IPS-15b (cell line): ENCODE results near the gene UBE3D.

Experiments
- H3K27me3 ChIP-seq: one replicate; pipeline ENCODE4 v1.6.1; 2013; ENCODE audit warnings: low read length; ENCODE audit not compliant: control insufficient read depth, insufficient read depth
- H3K36me3 ChIP-seq: one replicate; pipeline ENCODE4 v1.6.1; 2013; ENCODE audit warnings: low read length; ENCODE audit not compliant: control insufficient read depth, insufficient read depth
- H3K4me1 ChIP-seq: one replicate; pipeline ENCODE4 v1.6.1; 2013; ENCODE audit warnings: mild to moderate bottlenecking, low read length; ENCODE audit not compliant: control insufficient read depth, insufficient read depth
- H3K4me3 ChIP-seq: one replicate; pipeline ENCODE4 v1.5.1; 2013; ENCODE audit warnings: low read depth, low read length
- H3K9ac ChIP-seq: one replicate; pipeline ENCODE4 v1.6.1; 2013; ENCODE audit warnings: low read depth, mild to moderate bottlenecking, low read length
- H3K9me3 ChIP-seq: one replicate; pipeline ENCODE4 v1.6.1; 2013; ENCODE audit warnings: mild to moderate bottlenecking, low read length; ENCODE audit not compliant: control insufficient read depth, insufficient read depth

Gene UBE3D

DNA sequence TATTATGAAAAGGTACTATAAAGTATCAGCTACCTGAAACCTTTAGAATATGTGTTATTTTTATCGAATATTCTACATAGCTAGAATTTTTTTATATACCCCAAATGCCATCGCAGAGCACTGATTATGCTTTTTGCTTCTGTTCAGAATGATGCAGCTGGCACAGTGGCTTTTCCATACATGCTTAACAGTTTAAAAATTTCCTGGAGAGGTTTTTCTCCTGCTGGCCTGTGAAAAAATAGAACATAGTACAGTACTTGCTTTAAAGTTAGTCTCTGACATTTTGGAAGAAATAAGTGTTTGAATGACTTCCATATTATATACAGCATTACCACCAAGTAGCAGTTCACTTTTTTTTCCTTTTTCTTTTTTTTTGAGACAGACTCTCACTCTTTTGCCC lies 7.1 kb upstream of the UBE3D start:
- Histone ChIP-seq H3K9ac (no peak overlapping the region), H3K36me3 (no peaks in the 10 kb centered on the region), H3K4me1 (peaks cover 21% of the 10 kb centered on the region), H3K27me3 (no peaks in the 10 kb centered on the region), H3K9me3 (no peaks in the 10 kb centered on the region), H3K4me3 (no peak overlapping the region)

DNA sequence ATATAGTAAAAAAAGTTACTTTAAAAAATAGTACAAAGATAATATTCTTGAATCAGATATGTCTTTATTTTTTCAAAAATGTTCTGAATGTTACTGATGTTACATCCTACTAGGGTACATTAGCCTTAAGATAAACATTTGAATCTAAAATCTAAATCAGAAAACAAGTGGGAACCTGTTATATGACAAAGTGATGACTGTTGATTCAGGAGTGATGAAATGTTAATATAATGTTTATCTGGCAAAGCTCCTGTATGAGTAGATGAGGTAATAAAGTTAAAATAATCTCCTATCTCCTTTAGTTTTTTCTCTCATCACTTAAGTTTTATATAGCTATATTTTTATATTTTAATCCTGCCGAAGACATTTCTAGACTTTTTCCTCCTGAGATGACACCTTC lies 6.1 kb upstream of the UBE3D start:
- Histone ChIP-seq H3K27me3 (no peaks in the 10 kb centered on the region), H3K9ac (no peak overlapping the region), H3K4me1 (peaks cover 21% of the 10 kb centered on the region), H3K9me3 (no peaks in the 10 kb centered on the region), H3K36me3 (no peaks in the 10 kb centered on the region), H3K4me3 (no peak overlapping the region)

GRCh38 chr6:83071023-83071422 lies 5.4 kb upstream of the UBE3D start:
- Histone ChIP-seq H3K27me3 (no peaks in the 10 kb centered on the region), H3K4me1 (peaks cover 22% of the 10 kb centered on the region), H3K4me3 (no peak overlapping the region), H3K36me3 (no peaks in the 10 kb centered on the region), H3K9ac (no peak overlapping the region), H3K9me3 (no peaks in the 10 kb centered on the region)

- Histone ChIP-seq H3K9me3 (no peaks in the 10 kb centered on the region), H3K36me3 (no peaks in the 10 kb centered on the region), H3K27me3 (no peaks in the 10 kb centered on the region), H3K4me3 (peak overlapping the region; percentile 86), H3K4me1 (peaks cover 25% of the 10 kb centered on the region), H3K9ac (no peak overlapping the region)
Observed at GRCh38 chr6:83069633-83070032, 4.0 kb upstream of the UBE3D start.

DNA sequence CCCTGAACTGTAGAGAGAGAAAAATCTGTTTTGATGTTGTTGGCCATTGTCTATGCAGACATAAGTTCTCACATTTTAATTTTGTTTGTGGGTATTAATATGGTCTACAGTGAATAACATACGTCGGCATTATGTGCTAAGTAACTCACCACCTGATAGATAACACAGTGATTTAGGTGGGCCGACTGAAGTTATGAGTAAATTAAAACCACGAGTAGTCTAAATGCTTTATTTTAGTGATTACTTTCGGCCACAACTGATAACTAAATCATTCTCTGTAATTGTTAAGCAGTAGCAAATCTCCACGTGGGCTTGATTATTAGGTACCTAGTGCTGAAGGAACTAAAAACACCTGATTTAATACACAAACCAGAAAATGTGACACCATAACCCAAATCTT lies 3.0 kb upstream of the UBE3D start:
- no peaks in the 10 kb centered on the region for H3K9me3 ChIP-seq
- no peaks in the 10 kb centered on the region for H3K27me3 ChIP-seq
- peak overlapping the region; percentile 3 for H3K9ac ChIP-seq
- H3K36me3 ChIP-seq, result no peaks in the 10 kb centered on the region
- peaks cover 25% of the 10 kb centered on the region for H3K4me1 ChIP-seq
- peak overlapping the region; percentile 86 for H3K4me3 ChIP-seq

- H3K9ac ChIP-seq, result no peak within 1 kb of the TSS
- H3K9me3 ChIP-seq, result no peaks in the 10 kb centered on the region
- H3K4me3 ChIP-seq, result peak within 1 kb of the TSS; percentile 86
- H3K27me3 ChIP-seq, result no peaks in the 10 kb centered on the region
- H3K36me3 ChIP-seq, result no peaks in the 10 kb centered on the region
- H3K4me1 ChIP-seq, result peaks cover 25% of the 10 kb centered on the region
Observed at GRCh38 chr6:83067448-83068439, 2.1 kb upstream of the UBE3D start, which contains the start of gene DOP1A. Gene DOP1A (plus strand): TSS chr6:83067671. CDS start chr6:83096978, 29,307 bp downstream.

DNA sequence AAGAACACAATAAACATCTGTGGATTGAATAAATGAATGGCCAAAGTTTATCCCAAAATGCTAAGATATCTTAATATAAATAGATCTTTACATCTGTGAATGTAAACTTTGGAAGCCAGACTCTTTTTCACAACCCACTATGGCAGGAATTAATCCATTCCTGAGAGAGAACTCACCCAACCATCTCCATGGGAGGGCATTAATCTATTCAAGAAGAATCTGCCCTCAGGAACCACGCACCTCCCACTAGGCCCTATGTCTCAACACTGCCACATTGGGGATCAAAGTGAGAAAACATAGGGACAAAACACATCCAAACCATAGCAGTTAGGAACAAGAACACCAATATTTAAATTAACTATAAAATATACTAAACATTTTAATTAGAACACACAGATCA lies 3.4 kb downstream of the UBE3D start:
- Histone ChIP-seq H3K4me1 (peaks cover 4% of the 10 kb centered on the region), H3K27me3 (no peaks in the 10 kb centered on the region), H3K36me3 (no peaks in the 10 kb centered on the region), H3K9me3 (no peaks in the 10 kb centered on the region), H3K4me3 (no peak overlapping the region), H3K9ac (no peak overlapping the region)

DNA sequence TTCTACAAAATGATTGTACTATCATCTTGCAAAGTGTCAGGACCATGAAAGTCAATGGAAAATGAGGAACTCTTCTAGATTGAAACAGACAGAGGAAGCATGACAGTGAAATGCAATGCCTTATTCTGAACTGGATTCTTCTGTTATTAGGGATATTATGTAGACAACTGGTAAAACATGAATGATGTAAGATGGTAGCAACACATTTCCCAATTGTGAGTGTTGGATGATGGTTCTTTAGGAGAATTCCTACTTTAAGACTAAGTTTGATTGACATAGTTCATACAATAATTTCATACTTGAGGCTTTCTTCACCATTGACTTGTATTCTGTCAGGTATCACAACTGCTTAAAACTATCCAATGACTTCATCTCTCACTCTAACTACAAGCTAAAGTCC lies 4.5 kb downstream of the UBE3D start:
- no peak overlapping the region for H3K9ac ChIP-seq
- H3K36me3 ChIP-seq, result no peaks in the 10 kb centered on the region
- H3K27me3 ChIP-seq, result no peaks in the 10 kb centered on the region
- H3K4me3 ChIP-seq, result no peak overlapping the region
- H3K9me3 ChIP-seq, result no peaks in the 10 kb centered on the region
- peaks cover 4% of the 10 kb centered on the region for H3K4me1 ChIP-seq

GRCh38 chr6:83057705-83058321 lies 7.8 kb downstream of the UBE3D start:
- H3K4me3 ChIP-seq, result no peak overlapping the region
- H3K9me3 ChIP-seq, result no peaks in the 10 kb centered on the region
- H3K9ac ChIP-seq, result no peak overlapping the region
- H3K4me1 ChIP-seq, result no peaks in the 10 kb centered on the region
- H3K27me3 ChIP-seq, result no peaks in the 10 kb centered on the region
- H3K36me3 ChIP-seq, result no peaks in the 10 kb centered on the region

- Histone ChIP-seq H3K9ac (no peak overlapping the region), H3K9me3 (no peaks in the 10 kb centered on the region), H3K4me1 (no peaks in the 10 kb centered on the region), H3K27me3 (no peaks in the 10 kb centered on the region), H3K36me3 (no peaks in the 10 kb centered on the region), H3K4me3 (no peak overlapping the region)
Observed at GRCh38 chr6:83055366-83055964, 10.2 kb downstream of the UBE3D start.

- Histone ChIP-seq H3K36me3 (no peaks in the 10 kb centered on the region), H3K4me1 (no peaks in the 10 kb centered on the region), H3K9me3 (no peaks in the 10 kb centered on the region), H3K4me3 (no peak overlapping the region), H3K27me3 (no peaks in the 10 kb centered on the region), H3K9ac (no peak overlapping the region)
Observed at GRCh38 chr6:83053678-83054077, 12.0 kb downstream of the UBE3D start.
